ENCODE results near the gene TSTD1.

- TF ChIP-seq, protein P1, sequence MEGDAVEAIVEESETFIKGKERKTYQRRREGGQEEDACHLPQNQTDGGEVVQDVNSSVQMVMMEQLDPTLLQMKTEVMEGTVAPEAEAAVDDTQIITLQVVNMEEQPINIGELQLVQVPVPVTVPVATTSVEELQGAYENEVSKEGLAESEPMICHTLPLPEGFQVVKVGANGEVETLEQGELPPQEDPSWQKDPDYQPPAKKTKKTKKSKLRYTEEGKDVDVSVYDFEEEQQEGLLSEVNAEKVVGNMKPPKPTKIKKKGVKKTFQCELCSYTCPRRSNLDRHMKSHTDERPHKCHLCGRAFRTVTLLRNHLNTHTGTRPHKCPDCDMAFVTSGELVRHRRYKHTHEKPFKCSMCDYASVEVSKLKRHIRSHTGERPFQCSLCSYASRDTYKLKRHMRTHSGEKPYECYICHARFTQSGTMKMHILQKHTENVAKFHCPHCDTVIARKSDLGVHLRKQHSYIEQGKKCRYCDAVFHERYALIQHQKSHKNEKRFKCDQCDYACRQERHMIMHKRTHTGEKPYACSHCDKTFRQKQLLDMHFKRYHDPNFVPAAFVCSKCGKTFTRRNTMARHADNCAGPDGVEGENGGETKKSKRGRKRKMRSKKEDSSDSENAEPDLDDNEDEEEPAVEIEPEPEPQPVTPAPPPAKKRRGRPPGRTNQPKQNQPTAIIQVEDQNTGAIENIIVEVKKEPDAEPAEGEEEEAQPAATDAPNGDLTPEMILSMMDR (IDR thresholded peaks at IDR 0.05): no peak
- TF ChIP-seq ZFX (IDR thresholded peaks at IDR 0.05; ENCODE audit: borderline replicate concordance): no peak
These were observed 6.9 kb downstream of the TSTD1 start for GRCh38 chr1:161031874-161032273.
